Liver (tissue), 3 donors: Measurements from ENCODE around the gene THOC5.

Experiments
- CTCF ChIP-seq: fragments of 150-350 bp; IDR thresholded peaks from 2 replicates; pipeline ENCODE4 v1.5.1; 2017; ENCODE audit warnings: improper control_type of control experiment, low read depth, low read length; ENCODE audit not compliant: missing input control
- FOXA1 ChIP-seq: IDR thresholded peaks from 2 replicates; pipeline ENCODE4 v1.6.1; 2016; ENCODE audit warnings: antibody characterized with exemption
- JUND ChIP-seq, 2 donors: IDR thresholded peaks; 2 replicates each; pipeline ENCODE4 v1.6.1; 2016; ENCODE audit warnings: antibody characterized with exemption in 2 of 2
- SP1 ChIP-seq: IDR thresholded peaks from 2 replicates; pipeline ENCODE4 v1.6.1; 2018; ENCODE audit warnings: antibody characterized with exemption, mild to moderate bottlenecking
- YY1 ChIP-seq: IDR thresholded peaks from 2 replicates; pipeline ENCODE4 v1.6.1; 2016; ENCODE audit warnings: antibody characterized with exemption, mild to moderate bottlenecking
- ZBTB33 ChIP-seq: IDR thresholded peaks from 2 replicates; pipeline ENCODE4 v1.6.1; 2016; ENCODE audit warnings: antibody characterized with exemption
- TF ChIP-seq, protein P1 (sequence below): IDR thresholded peaks from 2 replicates; pipeline ENCODE4 v1.6.1; 2016; ENCODE audit warnings: antibody characterized with exemption, mild to moderate bottlenecking
- donor health status: healthy.
- donor health status: healthy.

GRCh38 chr22:29479417-29480261 is 73.9 kb downstream of the THOC5 start, which contains the start of gene NEFH:
- TF ChIP-seq CTCF (no peak), SP1 (no peak), ZBTB33 (no peak), YY1 (no peak), JUND (IDR thresholded peaks at IDR 0.05) (no peak), FOXA1 (no peak)
- TF ChIP-seq, protein P1, sequence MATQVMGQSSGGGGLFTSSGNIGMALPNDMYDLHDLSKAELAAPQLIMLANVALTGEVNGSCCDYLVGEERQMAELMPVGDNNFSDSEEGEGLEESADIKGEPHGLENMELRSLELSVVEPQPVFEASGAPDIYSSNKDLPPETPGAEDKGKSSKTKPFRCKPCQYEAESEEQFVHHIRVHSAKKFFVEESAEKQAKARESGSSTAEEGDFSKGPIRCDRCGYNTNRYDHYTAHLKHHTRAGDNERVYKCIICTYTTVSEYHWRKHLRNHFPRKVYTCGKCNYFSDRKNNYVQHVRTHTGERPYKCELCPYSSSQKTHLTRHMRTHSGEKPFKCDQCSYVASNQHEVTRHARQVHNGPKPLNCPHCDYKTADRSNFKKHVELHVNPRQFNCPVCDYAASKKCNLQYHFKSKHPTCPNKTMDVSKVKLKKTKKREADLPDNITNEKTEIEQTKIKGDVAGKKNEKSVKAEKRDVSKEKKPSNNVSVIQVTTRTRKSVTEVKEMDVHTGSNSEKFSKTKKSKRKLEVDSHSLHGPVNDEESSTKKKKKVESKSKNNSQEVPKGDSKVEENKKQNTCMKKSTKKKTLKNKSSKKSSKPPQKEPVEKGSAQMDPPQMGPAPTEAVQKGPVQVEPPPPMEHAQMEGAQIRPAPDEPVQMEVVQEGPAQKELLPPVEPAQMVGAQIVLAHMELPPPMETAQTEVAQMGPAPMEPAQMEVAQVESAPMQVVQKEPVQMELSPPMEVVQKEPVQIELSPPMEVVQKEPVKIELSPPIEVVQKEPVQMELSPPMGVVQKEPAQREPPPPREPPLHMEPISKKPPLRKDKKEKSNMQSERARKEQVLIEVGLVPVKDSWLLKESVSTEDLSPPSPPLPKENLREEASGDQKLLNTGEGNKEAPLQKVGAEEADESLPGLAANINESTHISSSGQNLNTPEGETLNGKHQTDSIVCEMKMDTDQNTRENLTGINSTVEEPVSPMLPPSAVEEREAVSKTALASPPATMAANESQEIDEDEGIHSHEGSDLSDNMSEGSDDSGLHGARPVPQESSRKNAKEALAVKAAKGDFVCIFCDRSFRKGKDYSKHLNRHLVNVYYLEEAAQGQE, result no peak
